ENCODE measurements around the gene CACNA2D3. TPM values are rescaled to one million over a fixed set of nuclear protein-coding genes. Genes with fewer than 3 reads are reported as not detected.

The CACNA2D3 gene
- total RNA-seq, 1 donor from 2014 or later = 0.70 TPM

DNA sequence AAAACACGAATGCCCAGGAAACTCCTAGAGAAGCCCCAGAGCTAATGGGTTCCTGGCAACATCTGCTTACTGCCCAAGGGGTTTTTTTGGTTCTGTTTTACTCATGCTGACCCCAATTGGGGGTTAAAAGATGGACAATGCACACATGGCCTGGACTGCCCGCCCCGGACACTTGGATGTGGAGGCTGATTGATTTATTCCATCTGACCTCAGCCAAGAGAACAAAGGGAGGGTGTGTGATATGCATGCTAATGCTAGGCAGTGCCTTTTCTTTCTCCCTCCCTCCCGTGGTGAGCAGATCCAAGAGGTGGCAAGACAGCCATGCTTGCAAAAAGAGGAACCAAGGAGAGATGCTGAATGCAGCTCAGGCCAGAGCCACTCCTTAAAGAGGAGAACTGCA is 808.8 kb downstream of the CACNA2D3 start:
- Histone ChIP-seq H3K4me2 (ENCODE audit: low read length) (no peak overlapping the region), H3K27ac (ENCODE audit: low read depth, low read length) (no peak overlapping the region), H3K9ac (ENCODE audit: low read length) (no peak overlapping the region), H3K27me3 (ENCODE audit: insufficient read depth, low read length) (no peaks in the 10 kb centered on the region), H3K36me3 (ENCODE audit: insufficient read depth, low read length) (no peaks in the 10 kb centered on the region), H3K9me3 (ENCODE audit: insufficient read depth, low read depth, low read length) (no peaks in the 10 kb centered on the region), H3K4me3 (ENCODE audit: insufficient read depth, low read depth, low read length) (no peak overlapping the region), H3K79me2 (ENCODE audit: insufficient read depth, low read length) (no peaks in the 10 kb centered on the region), H3K4me1 (ENCODE audit: insufficient read depth, low read length) (no peaks in the 10 kb centered on the region), H4K20me1 (ENCODE audit: insufficient read depth, low read length) (no peaks in the 10 kb centered on the region), H2AFZ (ENCODE audit: low read depth, low read length) (no peak overlapping the region)
- FAIRE-seq (no peak), DNase-seq (ENCODE audit: low read depth) (no peak)
- Mint-ChIP-seq H3K4me1 (ENCODE audit: low read depth, unreplicated experiment) (no peaks in the 10 kb centered on the region), H3K27me3 (ENCODE audit: low read depth, unreplicated experiment) (no peaks in the 10 kb centered on the region), H3K9me3 (ENCODE audit: unreplicated experiment) (no peaks in the 10 kb centered on the region), H3K36me3 (ENCODE audit: low read depth, unreplicated experiment) (no peaks in the 10 kb centered on the region), H3K27ac (ENCODE audit: unreplicated experiment) (no peak overlapping the region), H3K4me3 (ENCODE audit: unreplicated experiment) (no peak overlapping the region)
- TF ChIP-seq, protein P1, sequence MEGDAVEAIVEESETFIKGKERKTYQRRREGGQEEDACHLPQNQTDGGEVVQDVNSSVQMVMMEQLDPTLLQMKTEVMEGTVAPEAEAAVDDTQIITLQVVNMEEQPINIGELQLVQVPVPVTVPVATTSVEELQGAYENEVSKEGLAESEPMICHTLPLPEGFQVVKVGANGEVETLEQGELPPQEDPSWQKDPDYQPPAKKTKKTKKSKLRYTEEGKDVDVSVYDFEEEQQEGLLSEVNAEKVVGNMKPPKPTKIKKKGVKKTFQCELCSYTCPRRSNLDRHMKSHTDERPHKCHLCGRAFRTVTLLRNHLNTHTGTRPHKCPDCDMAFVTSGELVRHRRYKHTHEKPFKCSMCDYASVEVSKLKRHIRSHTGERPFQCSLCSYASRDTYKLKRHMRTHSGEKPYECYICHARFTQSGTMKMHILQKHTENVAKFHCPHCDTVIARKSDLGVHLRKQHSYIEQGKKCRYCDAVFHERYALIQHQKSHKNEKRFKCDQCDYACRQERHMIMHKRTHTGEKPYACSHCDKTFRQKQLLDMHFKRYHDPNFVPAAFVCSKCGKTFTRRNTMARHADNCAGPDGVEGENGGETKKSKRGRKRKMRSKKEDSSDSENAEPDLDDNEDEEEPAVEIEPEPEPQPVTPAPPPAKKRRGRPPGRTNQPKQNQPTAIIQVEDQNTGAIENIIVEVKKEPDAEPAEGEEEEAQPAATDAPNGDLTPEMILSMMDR (IDR thresholded peaks at IDR 0.05; ENCODE audit: insufficient read depth, low read depth, low read length) = no peak
- TF ChIP-seq EZH2 (IDR thresholded peaks at IDR 0.05; ENCODE audit: insufficient read depth, low read length) = no peak

DNA sequence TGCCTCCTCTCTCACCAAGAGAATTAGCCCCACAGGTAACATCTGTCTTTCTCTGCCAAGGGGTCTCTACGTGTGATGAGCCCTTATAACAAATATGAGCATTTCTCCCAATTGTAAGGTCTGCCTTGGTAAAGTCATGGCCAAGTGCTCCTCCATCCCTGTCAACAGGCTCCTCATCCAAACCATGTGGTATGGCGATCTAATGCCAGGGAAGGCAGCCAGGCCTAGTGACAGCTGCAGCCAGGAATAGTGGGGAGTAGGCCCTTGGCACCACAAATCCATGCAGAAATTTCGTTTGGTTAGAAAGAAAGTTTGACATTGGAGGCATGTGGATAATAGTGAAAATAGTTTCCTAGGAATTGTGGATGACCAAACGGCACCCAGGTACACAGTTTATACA is 810.3 kb downstream of the CACNA2D3 start:
- H3K9ac ChIP-seq (ENCODE audit: low read length) = no peak overlapping the region
- H3K4me2 ChIP-seq (ENCODE audit: low read length) = no peak overlapping the region
- no peaks in the 10 kb centered on the region for H3K79me2 ChIP-seq (ENCODE audit: insufficient read depth, low read length)
- H3K4me1 ChIP-seq (ENCODE audit: insufficient read depth, low read length) = no peaks in the 10 kb centered on the region
- TF ChIP-seq, protein P1 (IDR thresholded peaks at IDR 0.05; ENCODE audit: insufficient read depth, low read depth, low read length) = no peak
- TF ChIP-seq EZH2 (IDR thresholded peaks at IDR 0.05; ENCODE audit: insufficient read depth, low read length) = no peak
- no peaks in the 10 kb centered on the region for H3K27me3 ChIP-seq (ENCODE audit: insufficient read depth, low read length)
- no peaks in the 10 kb centered on the region for H3K9me3 ChIP-seq (ENCODE audit: insufficient read depth, low read depth, low read length)
- H3K4me3 ChIP-seq (ENCODE audit: insufficient read depth, low read depth, low read length) = no peak overlapping the region
- Mint-ChIP-seq H3K4me3 (ENCODE audit: unreplicated experiment) (no peak overlapping the region), H3K27ac (ENCODE audit: unreplicated experiment) (no peak overlapping the region), H3K4me1 (ENCODE audit: low read depth, unreplicated experiment) (no peaks in the 10 kb centered on the region), H3K9me3 (ENCODE audit: unreplicated experiment) (no peaks in the 10 kb centered on the region), H3K27me3 (ENCODE audit: low read depth, unreplicated experiment) (peaks cover 3% of the 10 kb centered on the region), H3K36me3 (ENCODE audit: low read depth, unreplicated experiment) (no peaks in the 10 kb centered on the region)
- DNase-seq (ENCODE audit: low read depth) = no peak
- no peak overlapping the region for H2AFZ ChIP-seq (ENCODE audit: low read depth, low read length)
- H3K36me3 ChIP-seq (ENCODE audit: insufficient read depth, low read length) = no peaks in the 10 kb centered on the region
- no peak overlapping the region for H3K27ac ChIP-seq (ENCODE audit: low read depth, low read length)
- no peak for FAIRE-seq
- no peaks in the 10 kb centered on the region for H4K20me1 ChIP-seq (ENCODE audit: insufficient read depth, low read length)

DNA sequence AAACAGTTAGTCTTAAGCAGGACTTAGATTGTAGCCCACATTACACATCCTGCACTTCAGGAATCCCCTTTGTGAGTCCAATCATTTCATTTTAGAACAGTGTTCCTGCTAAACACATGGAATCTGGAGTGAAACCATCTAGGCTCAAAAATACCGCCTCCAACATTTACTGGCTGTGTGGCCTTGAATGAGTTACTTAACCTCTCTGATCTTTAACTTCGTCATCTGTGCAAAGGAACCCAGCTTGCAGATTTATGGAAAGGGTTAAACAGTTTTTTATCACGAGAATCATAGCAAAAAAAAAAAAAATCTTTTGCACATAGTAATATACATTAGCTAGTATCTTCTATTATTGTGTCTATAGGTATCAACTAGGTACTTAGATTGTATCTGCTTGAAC is 813.5 kb downstream of the CACNA2D3 start:
- no peaks in the 10 kb centered on the region for H3K9me3 ChIP-seq (ENCODE audit: insufficient read depth, low read depth, low read length)
- no peaks in the 10 kb centered on the region for H3K36me3 ChIP-seq (ENCODE audit: insufficient read depth, low read length)
- Mint-ChIP-seq H3K27me3 (ENCODE audit: low read depth, unreplicated experiment) (peaks cover 9% of the 10 kb centered on the region), H3K4me1 (ENCODE audit: low read depth, unreplicated experiment) (peaks cover 3% of the 10 kb centered on the region), H3K27ac (ENCODE audit: unreplicated experiment) (no peak overlapping the region), H3K36me3 (ENCODE audit: low read depth, unreplicated experiment) (no peaks in the 10 kb centered on the region), H3K4me3 (ENCODE audit: unreplicated experiment) (no peak overlapping the region), H3K9me3 (ENCODE audit: unreplicated experiment) (no peaks in the 10 kb centered on the region)
- H3K9ac ChIP-seq (ENCODE audit: low read length) = no peak overlapping the region
- H2AFZ ChIP-seq (ENCODE audit: low read depth, low read length) = no peak overlapping the region
- H3K27ac ChIP-seq (ENCODE audit: low read depth, low read length) = no peak overlapping the region
- no peaks in the 10 kb centered on the region for H3K4me1 ChIP-seq (ENCODE audit: insufficient read depth, low read length)
- H3K4me2 ChIP-seq (ENCODE audit: low read length) = no peak overlapping the region
- DNase-seq (ENCODE audit: low read depth) (no peak), FAIRE-seq (no peak)
- no peak overlapping the region for H3K4me3 ChIP-seq (ENCODE audit: insufficient read depth, low read depth, low read length)
- H3K27me3 ChIP-seq (ENCODE audit: insufficient read depth, low read length) = no peaks in the 10 kb centered on the region
- no peaks in the 10 kb centered on the region for H4K20me1 ChIP-seq (ENCODE audit: insufficient read depth, low read length)
- TF ChIP-seq EZH2 (IDR thresholded peaks at IDR 0.05; ENCODE audit: insufficient read depth, low read length) = no peak
- TF ChIP-seq, protein P1 (IDR thresholded peaks at IDR 0.05; ENCODE audit: insufficient read depth, low read depth, low read length) = no peak
- H3K79me2 ChIP-seq (ENCODE audit: insufficient read depth, low read length) = no peaks in the 10 kb centered on the region
